Body of pancreas (tissue), 4 donors: ENCODE measurements around the gene MIA. TPM values are rescaled to one million over a fixed set of nuclear protein-coding genes. Genes with fewer than 3 reads are reported as not detected.
"Not testable (repeated sequence)": the region's sequence is repeated elsewhere in the genome, so short reads cannot be mapped to it uniquely, and the experiment has no call there.

ENCODE experiments used
- ATAC-seq: fragments of 150-250 bp; one replicate; pipeline ENCODE4 v1.9.1; 2016
- DNase-seq, 4 donors: peaks; one replicate each; pipeline ENCODE4 v3.0.0-alpha.2; 2019
- H3K27ac ChIP-seq, 4 donors: fragments of 200-600 bp; sonication (generic); 1 replicate in 3 of 4; 2 replicates in 1 of 4; pipeline versions ENCODE4 v1.5.1 to v1.6.1; 2016 to 2019; ENCODE audit warnings: mild to moderate bottlenecking in 1 of 4, mixed read lengths in 1 of 4, moderate library complexity in 1 of 4
- H3K27me3 ChIP-seq, 2 donors: fragments of 200-600 bp; sonication (generic); one replicate each; pipeline ENCODE4 v1.6.0; 2016; ENCODE audit warnings: mild to moderate bottlenecking in 1 of 2
- H3K36me3 ChIP-seq, 2 donors: fragments of 200-600 bp; sonication (generic); replicated peaks in 1 of 2; 2 replicates each; pipeline ENCODE4 v1.5.1; 2016; ENCODE audit warnings: low read depth in 2 of 2; ENCODE audit not compliant: insufficient read depth in 1 of 2
- H3K4me1 ChIP-seq: fragments of 200-600 bp; sonication (generic); one replicate; pipeline ENCODE4 v1.6.0; 2016
- H3K4me3 ChIP-seq, 2 donors: fragments of 200-600 bp; sonication (generic); 1 replicate in 1 of 2; 2 replicates in 1 of 2; pipeline ENCODE4 v1.5.1; 2016 to 2019
- H3K9me3 ChIP-seq, 3 donors: fragments of 200-600 bp; sonication (generic); 1 replicate in 2 of 3; 2 replicates in 1 of 3; pipeline ENCODE4 v1.5.1; 2016
- POLR2A ChIP-seq, 3 donors: fragments of 450-650 bp; IDR thresholded peaks; one replicate each; pipeline ENCODE4 v1.6.1; 2016; ENCODE audit warnings: antibody characterized with exemption in 3 of 3, mild to moderate bottlenecking in 2 of 3
- WGBS, 2 donors: methylation state at CpG; one replicate each; pipeline ENCODE4 v1.1.5; 2017; 5-methylcytosine and 5-hydroxymethylcytosine counted together
- intact Hi-C: fragments of 100-400 bp; cut with DNase I; formaldehyde crosslinking; loops from one replicate; pipeline ENCODE4 v1.15.1; 2023
- total RNA-seq, 2 donors: library from RNA; depleted of rRNA; stranded (reverse); fragments of >200 nt; gene quantifications; one replicate each; pipeline ENCODE4 v1.1.0, GENCODE V29; 2016
- TF ChIP-seq, protein P1 (sequence below), 7 experiments: fragments of 450-650 bp in 4 of 7; fragments of 200-600 bp in 3 of 7; sonication (generic) in 3 of 7; IDR thresholded peaks; one replicate each; pipeline ENCODE4 v1.5.1; 2016 to 2019; ENCODE audit warnings: antibody characterized with exemption in 7 of 7

Gene MIA
- total RNA-seq, 2 donors from 2014 or later: 5.9 TPM; not detected in 1

DNA sequence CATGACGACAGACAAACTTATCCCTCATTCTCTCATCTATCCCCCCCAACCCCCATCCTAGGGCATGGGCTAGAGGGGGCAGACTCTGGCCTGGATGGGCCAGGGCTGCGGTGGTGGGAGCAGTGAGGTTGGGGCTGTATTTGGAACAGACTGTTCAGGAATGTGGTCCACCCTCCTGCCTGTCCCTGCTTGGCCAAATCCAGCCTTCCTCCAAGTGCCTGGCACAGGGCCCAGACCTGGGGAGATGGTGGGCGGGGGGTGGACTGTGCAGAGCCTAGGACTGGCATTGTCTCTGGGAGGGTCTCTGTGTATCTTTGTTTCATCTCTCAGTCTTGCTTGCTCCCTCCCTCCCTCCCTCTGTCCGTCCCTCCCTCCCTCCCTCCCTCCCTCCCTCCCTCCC lies 37.9 kb downstream of the MIA start:
- TF ChIP-seq POLR2A (IDR thresholded peaks at IDR 0.05): no peak
- TF ChIP-seq, protein P1, sequence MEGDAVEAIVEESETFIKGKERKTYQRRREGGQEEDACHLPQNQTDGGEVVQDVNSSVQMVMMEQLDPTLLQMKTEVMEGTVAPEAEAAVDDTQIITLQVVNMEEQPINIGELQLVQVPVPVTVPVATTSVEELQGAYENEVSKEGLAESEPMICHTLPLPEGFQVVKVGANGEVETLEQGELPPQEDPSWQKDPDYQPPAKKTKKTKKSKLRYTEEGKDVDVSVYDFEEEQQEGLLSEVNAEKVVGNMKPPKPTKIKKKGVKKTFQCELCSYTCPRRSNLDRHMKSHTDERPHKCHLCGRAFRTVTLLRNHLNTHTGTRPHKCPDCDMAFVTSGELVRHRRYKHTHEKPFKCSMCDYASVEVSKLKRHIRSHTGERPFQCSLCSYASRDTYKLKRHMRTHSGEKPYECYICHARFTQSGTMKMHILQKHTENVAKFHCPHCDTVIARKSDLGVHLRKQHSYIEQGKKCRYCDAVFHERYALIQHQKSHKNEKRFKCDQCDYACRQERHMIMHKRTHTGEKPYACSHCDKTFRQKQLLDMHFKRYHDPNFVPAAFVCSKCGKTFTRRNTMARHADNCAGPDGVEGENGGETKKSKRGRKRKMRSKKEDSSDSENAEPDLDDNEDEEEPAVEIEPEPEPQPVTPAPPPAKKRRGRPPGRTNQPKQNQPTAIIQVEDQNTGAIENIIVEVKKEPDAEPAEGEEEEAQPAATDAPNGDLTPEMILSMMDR (IDR thresholded peaks at IDR 0.05): no peak
- intact Hi-C loops: no loop called here
- no peak overlapping the region for H3K27ac ChIP-seq
- H3K4me3 ChIP-seq: no peak overlapping the region
- DNase-seq (peak in 1 of 4 donors; percentile 22), ATAC-seq (no peak)
- no peaks in the 10 kb centered on the region for H3K27me3 ChIP-seq
- WGBS, 2 donors: 47 to 55% methylated on average over 3 to 4 of the region's 4 CpGs
- peaks cover 28% of the 10 kb centered on the region for H3K4me1 ChIP-seq
- no peaks in the 10 kb centered on the region for H3K36me3 ChIP-seq
- H3K9me3 ChIP-seq: no peaks in the 10 kb centered on the region

DNA sequence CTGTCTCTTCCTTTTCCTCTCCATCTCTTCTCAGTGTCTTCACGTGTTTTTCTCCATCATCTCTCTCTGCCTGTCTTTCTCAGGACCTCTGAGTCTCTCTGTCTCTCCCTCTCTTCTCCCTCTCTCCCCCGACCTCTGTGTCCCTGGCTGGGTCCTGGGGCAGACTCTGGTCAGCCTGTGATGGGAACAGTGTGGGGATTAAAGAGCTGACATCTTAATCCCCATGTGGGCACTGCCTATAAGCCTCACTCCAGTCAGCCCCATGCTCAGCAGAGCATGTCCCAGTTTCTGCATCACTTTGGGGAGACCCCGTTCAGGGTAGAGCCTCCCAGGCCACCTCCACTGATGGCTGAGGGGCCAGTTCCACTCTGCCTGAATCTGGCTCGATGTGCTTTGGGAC lies 39.9 kb downstream of the MIA start:
- no peak overlapping the region for H3K4me3 ChIP-seq
- WGBS, 2 donors: 62 to 70% methylated on average over 4 of the region's 4 CpGs
- H3K4me1 ChIP-seq: peaks cover 33% of the 10 kb centered on the region
- H3K27me3 ChIP-seq: no peaks in the 10 kb centered on the region
- ATAC-seq: no peak
- intact Hi-C loops: no loop called here
- no peak overlapping the region for H3K27ac ChIP-seq
- no peaks in the 10 kb centered on the region for H3K9me3 ChIP-seq
- no peaks in the 10 kb centered on the region for H3K36me3 ChIP-seq
- peak in 1 of 4 donors; percentile 3 for DNase-seq
- no peak for TF ChIP-seq POLR2A (IDR thresholded peaks at IDR 0.05)
- TF ChIP-seq, protein P1 (IDR thresholded peaks at IDR 0.05): no peak

DNA sequence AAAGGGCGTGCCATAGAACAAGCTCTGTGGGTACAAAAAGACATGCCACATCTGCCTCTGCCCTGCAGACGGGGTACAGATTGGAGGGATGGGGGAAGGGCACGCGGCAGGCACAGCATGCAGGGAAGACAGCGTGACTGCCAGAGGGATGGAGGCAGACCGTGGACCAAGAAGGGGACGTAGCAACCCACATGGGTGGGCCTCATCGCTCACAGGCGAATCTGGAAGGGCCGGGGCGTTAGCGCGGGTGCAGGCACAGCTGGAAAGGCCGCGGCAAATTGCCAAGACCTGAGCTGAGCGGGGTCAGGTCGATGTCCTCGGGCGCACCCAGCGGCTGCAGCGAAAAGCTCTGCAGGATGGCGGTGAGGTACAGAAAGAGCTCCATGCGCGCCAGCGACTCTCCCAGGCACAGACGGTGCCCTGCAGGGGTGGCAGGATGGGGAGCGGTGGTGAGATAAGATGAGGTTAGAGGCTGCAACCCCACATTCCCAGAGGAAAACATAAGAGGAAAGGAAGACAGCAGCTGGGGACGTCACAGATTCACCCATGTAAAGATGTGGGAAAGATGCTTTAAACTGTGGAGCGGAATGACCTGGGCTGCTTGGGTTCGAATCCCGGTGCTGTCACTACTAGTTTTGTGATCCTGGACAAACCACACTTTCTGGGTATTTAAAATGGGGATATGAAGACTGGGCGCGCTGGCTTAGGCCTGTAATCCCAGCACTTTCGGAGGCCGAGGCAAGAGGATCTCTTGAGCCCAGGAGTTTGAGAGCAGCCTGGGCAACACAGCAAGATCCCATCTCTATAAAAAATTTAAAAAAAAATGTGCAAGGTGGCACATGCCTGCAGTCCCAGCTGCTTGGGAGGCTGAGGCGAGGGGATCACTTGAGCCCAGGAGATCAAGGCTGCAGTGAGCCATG lies 43.4 kb downstream of the MIA start:
- H3K27ac ChIP-seq: peak overlapping the region in 2 of 4 donors; percentile 61 to 67
- intact Hi-C loops: not testable (repeated sequence)

DNA sequence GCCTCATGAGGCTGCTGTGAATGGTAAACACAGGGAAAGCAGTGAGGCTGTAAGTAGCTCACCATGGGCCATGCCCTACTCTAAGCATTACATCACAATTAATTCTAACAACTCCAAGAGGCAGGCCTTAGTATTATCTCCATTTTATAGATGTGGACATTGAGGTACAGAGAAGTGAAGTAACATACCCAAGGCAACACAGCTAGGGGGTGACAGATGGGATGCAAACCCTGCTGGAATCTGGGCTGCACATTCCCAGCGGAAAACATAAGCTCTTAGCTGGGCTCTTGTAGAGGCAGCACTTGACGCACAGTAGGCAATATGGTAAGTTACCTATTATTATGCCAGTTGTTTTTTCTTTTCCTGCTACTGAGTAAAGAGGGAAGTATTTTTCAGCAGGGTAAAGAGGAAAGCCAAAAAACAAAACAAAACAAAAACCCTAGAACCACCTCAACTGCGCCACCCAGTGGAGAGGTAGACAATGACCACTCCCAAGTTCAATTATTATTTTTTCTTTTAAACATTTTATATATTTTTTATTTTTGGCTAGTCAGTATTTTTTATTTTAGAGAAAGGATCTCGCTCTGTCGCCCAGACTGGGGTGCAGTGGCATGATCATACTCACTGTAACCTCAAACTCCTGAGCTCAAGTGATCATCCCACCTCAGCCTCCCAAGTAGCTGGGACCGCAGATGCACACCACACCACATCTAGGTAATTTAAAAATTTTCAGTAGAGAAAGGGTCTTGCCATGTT lies 44.3 kb downstream of the MIA start:
- intact Hi-C loops, H3K27me3 ChIP-seq, H3K9me3 ChIP-seq, H3K4me3 ChIP-seq, H3K36me3 ChIP-seq: not testable (repeated sequence)
- ATAC-seq (peak; percentile 23), DNase-seq (peak in 1 of 4 donors; percentile 33)
- Histone ChIP-seq H3K27ac (peak overlapping the region in 3 of 4 donors; percentile 15 to 67 (median 50)), H3K4me1 (peaks cover 46% of the 10 kb centered on the region)
- WGBS, 2 donors: 37 to 43% methylated on average over 6 of the region's 6 CpGs
- TF ChIP-seq, protein P1 (IDR thresholded peaks at IDR 0.05): peak; percentile 67 to 94 (median 80)

More for the DNA sequence above, 43.4 kb downstream of the MIA start:
- peaks cover 39% of the 10 kb centered on the region for H3K4me1 ChIP-seq
- 36 to 50% methylated on average over 14 to 21 of the region's 36 CpGs for WGBS, 2 donors
- ATAC-seq: peak; percentile 83
- H3K36me3 ChIP-seq, H3K27me3 ChIP-seq, H3K4me3 ChIP-seq, H3K9me3 ChIP-seq: not testable (repeated sequence)
- TF ChIP-seq, protein P1 (IDR thresholded peaks at IDR 0.05): peak in 6 of 7 experiments; percentile 19 to 43 (median 28)
- peak; percentile 79 to 88 (median 84) for DNase-seq
